LHCN-M2 (cell line): ENCODE data around the gene CPLX4. TPM values are rescaled to one million over a fixed set of nuclear protein-coding genes. Genes with fewer than 3 reads are reported as not detected.

Experiments
- DNase-seq: peaks from one replicate; pipeline ENCODE4 v3.0.0-alpha.2; 2012; ENCODE audit warnings: low read depth
- polyA plus RNA-seq: library from polyadenylated mRNA; unstranded; fragments of >200 nt; gene quantifications from one replicate; pipeline ENCODE4 v1.2.1, GENCODE V29; 2012; ENCODE audit warnings: missing spikeins
- total RNA-seq: library from RNA; depleted of rRNA; stranded (reverse); fragments of >200 nt; gene quantifications from 2 replicates; pipeline ENCODE4 v1.2.3, GENCODE V29; 2014; rRNA removed

The CPLX4 gene, protein sequence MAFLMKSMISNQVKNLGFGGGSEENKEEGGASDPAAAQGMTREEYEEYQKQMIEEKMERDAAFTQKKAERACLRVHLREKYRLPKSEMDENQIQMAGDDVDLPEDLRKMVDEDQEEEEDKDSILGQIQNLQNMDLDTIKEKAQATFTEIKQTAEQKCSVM
- total RNA-seq, result not detected in 2 replicates
- polyA plus RNA-seq, result 0.04 TPM

DNA sequence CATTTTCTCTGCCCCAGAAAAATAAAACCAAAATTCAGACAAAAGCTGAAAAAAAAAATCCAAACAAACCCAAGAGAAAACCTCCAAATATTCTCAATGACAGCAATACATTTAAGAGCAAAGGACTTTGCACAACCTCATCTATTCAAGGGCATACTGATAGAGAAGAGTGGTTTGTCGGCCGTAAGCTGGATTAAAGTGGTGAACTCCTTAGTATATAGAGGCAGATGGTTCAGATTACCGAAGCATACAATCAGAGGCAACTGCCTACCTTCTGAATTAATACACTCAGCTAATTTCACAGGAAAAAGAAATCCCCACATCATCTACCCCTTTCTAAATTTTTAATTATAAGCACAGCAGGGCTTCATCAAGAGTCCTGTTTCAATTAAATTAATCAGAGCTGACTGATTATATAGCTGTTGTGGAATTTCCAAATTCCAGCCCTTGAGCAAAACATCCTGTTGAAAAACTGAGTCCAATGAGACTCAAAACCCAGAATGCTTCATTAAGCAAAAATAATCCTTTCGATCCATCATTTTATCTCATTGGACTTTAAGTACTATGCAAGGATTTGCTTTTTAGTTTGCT lies at the start of gene CPLX4:
Gene CPLX4 (minus strand): TSS at position 190 of the 591 bp plus-strand sequence. CDS start 187 bp downstream, at position 3.
- DNase-seq, result no peak

DNA sequence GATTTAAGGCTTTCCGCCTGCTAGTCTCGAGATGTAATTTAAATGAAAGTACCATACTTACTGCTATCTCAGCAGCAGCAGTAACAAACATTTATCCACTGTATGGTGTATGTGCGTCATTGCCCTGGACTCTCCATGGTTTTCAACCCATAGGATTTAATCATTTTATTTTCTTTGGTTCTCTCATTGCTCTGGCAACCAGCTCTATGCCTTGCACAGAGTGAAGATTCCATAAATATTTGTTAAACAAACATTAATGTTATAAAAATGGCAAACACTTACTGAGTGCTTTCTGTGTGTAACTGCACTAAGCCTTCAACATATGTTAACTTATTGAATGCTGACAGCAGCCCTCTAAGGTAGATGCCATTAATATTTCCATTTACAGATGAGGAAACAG lies 41.9 kb upstream of the CPLX4 start:
- no peak for DNase-seq

DNA sequence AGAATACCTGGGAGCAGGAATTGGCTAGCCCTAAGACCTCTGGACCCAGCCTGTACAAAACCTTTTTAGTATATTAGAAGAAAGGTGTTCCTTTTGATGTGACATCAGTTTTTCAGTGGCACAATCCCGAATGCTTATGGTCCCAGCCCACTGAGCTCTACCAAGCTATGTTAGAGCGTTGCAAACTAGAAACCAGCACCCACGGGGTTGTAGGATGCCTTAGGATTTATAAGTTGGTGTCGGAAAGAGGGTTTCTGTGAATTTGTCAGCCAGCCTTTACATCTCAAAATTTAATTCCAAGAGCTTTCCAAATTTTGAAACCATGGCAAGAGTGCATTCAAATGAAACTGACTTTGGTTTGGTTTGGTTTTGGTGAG lies 41.1 kb upstream of the CPLX4 start:
- no peak for DNase-seq

DNA sequence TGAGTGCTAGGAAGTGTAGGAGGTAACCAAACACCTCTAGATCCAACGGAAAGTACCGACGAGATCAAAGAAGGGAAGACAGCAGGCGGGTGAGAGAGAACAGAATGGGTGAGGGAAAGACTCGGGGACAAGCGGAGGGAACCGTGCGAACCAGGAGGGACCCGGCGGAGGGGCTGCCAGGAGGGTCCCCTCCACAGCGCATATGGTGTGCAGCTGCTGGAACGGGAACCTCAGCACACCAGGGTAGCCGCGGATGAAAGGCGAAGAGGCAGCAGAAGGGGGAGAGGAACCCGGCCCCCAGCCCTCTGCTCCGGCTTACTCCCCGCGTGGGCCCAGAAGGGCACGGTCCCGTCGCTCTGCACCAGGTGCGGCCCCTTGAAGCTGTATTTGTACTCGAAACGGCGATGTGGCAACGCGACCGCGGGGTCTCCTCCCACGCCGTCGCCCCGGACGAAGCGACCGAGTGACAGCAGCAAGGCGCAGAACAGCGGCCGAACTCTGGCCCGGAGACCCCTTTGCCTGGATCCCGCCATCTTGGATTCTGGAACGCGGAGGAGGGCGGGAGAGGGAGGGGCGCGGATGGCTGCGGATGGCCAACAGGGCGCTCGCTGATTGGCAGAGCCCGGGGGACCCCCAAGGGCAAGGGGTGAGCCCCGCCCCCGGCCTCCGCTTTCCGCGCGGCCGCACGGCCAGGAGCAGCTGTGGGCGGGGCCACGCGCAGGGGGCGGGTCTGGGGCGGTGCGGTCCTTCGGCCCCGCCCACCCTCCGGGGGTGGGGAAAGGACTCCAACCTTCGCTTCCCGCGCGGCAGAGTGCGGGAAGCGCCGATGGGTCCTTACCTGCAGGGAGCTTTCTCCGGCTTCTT lies 40.5 kb upstream of the CPLX4 start, which contains the start of gene LMAN1:
Gene LMAN1 (minus strand): TSS at position 554 of the 864 bp plus-strand sequence. CDS start 21 bp downstream, at position 533.
- DNase-seq, result peak; percentile 91

DNA sequence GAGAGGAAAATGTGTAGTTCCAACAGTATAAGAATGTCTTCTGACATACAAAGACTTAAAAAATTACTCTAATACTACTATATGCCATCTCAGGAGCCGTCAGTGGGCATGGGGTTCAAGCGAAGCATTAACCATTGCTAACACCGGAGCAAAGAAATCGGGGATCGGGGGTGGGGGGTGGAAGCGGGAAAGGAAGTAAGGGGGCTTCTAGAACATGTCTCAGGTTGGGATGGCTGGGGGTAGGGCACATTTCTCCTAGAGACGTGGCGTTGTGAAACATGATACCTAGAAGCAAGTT lies 39.9 kb upstream of the CPLX4 start:
- peak; percentile 41 for DNase-seq

DNA sequence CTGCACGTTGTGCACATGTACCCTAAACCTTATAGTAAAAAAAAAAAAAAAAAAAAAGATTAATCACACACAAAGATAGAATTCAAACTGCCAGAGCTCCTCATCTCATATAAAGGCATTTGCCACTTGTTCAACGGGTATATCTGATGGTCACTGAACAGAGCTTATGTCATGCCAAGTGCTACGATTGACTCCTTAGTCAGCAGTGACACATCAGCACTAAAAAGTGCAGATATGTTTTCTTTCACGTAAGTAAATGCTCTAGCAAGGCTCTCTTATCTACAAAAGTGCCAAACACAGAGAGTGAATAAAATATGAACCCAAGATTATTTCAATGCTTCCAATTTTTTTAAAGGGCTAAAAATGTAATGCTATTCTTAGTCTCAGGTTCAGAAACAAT lies 39.5 kb upstream of the CPLX4 start:
- peak; percentile 74 for DNase-seq

DNA sequence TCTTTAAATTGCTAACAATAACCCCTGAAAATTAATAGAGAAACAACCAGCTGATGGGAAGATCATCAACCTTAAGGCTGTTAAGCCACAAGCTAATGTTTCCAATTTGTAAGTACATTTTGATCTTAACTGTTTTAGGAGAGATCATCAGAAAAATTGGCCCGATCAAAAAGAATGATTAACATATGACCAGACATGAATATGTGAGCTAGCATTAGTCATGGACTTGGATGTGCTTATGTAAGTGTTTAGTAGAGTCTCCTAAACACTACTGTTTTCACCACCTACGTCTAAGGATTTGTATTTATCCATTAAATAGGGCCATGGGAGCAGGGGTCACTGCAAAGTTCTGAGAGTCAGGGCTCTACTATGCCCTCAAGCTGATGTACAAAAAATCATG lies 36.3 kb upstream of the CPLX4 start:
- DNase-seq, result no peak

DNA sequence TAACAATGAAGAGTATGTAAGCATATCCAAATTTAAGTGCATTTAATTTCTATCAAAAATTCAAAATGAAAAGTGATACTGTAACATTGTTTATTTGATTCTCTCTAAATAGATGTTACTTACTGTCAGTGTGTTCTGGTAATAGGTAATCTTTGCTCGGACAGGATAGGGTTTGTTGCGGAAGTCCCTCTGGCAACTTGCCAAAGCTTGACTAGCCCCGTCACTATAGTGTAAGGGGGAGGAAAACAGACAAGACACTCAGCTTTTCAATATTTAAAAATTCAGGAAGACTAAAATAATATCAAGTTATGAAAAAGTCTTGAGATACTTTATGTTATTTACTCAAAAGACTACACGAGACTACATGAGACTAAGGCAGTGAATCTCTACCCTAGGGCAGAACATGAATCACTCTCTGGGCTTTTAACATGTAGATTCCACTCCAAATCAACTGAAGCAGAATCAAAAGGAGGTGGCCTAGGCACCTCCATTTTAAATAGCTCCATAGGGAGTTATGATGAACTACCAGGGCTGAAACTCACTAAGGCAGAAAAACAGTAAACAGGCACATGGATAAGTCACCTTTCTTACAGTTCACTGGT lies 34.7 kb upstream of the CPLX4 start:
- DNase-seq, result no peak

DNA sequence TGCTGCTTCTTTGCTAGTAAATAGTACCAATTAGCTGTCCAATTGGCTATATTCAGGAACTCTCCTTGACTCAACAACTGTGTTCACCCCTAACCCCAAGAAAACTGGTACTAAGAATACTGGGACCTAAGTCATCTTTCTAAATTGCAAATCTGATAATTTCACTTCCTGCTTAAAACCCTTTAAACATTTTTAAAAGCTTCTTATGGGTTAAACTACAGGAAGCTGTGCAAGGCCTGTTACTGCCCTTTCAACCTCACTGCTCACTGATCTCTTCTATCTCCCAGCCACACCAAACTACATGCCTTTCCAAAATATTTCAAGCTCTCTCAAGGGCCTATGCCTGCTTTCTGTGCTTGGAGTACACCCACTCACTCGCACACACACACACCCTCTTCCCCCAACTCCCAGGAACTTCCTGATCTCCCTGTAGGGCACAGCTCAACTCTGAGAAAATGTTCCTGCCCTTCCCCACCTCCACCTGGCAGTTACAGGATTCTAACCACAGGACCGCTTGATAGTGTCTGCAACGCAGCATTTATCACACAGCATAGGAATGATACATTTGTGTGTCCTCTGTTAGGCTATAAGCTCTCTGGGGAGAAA lies 33.9 kb upstream of the CPLX4 start:
- no peak for DNase-seq

DNA sequence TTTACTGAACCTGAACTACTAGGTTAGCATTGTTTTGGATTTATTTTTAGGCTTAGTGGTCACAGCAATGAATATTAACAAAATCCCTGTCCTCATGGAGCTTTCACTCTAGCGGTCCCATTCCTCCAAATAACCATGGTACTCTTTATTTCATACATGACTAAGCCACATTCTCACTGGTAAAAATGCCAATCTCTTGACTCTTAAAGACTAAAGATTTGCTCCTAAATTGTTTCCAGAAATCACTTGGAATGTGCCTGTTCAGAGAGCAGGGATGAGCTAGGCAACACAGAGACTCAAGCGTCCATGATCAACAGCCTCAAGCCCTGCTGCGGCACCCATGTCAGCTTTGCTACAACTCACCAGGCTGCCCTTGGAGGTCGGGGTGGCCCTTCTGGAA lies 27.1 kb upstream of the CPLX4 start:
- DNase-seq, result peak; percentile 6

DNA sequence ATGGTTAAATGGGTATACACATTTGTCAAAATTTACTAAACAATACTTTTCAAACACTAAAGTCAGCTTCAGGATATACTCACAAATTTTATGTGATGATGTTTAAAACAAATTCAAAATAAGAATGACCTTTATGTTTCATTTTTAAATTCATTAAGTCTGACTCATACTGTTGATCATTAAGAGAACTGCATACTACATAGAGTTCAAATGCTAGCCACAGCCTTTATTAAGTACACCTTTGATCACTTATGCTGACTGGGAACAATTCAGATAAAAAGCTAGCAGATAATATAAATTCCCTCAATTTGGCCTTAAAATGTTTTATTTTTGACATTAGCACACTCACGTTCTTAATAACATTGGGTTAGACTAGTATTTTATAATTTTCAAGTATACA lies 26.5 kb upstream of the CPLX4 start:
- no peak for DNase-seq

DNA sequence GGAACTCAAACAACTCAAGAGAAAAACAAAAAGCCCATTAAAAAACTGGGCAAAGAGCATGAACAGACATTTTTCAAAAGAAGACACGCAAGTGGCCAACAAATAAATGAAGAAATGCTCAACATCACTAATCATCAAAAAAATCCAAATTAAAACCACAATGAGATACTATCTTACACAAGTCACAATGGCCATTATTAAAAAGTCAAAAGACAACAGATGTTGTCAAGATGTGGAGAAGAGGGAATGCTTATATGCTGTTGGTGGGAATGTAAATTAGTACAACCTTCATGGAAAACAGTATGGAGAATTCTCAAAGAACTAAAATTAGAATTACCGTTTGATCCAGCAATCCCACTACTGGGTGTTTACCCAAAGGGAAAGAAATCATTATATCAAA lies 25.5 kb upstream of the CPLX4 start:
- no peak for DNase-seq

DNA sequence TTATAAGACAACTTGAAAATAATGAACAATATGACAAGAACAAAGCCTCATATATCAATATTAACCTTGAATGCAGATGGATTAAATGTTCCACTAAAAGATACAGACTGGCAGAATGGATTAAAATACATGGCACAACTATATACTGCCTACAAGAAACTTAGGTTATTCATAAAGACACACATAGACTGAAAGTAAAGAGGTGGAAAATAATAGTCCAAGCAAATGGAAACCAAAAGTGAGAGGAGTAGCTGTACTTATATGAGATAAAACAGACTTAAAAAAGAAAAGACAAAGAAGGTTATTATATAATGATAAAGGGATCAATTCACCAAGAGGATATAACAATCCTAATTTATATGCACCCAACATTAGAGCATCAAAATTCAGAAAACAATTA lies 22.4 kb upstream of the CPLX4 start:
- DNase-seq, result no peak

DNA sequence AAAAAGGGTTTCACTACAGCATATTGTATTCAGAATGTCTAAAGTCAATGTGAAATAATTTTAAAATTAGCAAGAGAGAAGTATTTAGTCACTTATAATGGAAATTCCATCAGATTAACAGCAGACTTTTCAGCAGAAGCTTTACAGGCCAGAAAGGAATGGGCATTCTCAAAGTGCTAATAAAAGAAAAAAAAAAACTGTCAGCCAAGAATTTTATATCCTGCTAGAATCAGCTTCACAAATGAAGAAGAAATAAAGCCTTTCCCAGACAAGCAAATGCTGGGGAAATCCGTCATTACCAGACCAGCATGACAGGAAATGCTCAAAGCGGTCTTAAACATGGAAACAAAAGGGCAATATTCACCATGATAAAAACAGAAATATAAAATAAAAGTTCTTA lies 21.9 kb upstream of the CPLX4 start:
- no peak for DNase-seq

DNA sequence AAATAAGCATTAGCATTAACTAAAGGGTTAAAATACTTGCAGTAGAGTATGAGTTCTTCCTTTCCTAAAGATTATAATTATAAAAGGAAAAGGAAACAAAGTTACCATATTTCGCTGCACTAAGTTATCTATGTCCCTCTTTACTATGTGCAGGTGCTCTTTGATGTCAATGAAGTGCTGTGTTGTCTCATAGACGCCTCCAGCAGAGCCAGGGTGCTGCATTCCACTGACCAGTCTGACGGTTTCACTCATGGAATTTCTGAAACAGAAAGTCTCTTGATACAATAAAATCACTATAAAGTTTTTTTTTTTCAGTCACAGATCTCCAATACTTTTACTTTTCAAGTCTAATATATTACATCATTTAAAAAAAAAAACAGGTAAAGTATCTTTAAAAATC lies 14.5 kb upstream of the CPLX4 start:
- DNase-seq, result no peak

DNA sequence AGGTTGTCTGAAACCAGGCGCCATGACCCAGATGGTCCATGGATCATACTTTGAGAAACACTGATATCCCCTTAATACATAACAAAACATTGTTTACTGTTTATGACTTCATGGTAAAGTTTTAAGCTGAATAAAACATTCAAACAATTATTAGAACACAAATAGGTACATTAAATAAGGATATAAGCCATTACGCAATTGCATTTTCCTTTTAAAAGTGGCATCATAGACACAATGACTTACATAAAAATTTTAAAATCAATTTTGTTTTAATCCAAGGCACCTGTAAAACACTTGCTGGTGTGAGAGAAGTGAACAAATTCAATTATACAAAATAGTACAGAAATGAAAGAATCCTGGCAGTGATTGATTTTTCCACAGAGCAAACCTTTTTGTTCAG lies 10.2 kb upstream of the CPLX4 start:
- no peak for DNase-seq

DNA sequence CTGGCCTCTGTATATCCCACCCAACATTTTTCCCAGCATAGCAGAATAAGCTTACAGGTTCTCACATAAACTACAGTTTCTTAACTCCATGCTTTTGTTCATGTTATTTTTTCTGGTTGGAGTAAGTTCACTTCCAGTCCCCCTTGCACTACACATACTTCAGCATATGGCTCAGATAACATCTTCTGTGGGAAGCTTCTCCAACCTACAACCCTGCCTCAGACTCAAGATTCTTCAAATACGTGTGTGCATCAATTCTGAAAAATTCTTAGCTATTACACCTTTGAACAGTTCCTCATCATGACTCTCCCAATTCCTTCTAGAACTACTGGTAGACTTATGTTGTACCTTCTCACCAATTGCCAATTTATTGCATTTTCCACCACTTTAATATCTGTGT lies 7.5 kb upstream of the CPLX4 start:
- no peak for DNase-seq

DNA sequence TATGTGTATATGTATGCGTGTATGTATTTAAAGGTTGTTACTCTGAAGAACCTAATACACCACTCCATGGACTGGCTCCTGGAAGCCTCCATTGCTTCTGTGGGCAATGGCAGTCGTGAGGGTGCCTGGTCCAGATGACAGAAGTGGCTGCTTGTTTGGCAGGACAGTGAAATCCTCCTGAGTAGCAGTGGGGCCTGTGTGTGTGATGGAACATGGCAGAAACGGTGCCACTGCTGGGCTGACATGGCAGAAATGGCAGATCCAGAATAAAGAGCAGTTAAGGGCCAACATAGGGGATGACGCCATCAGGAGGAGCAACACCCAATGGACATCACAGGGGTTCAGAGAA lies 6.1 kb upstream of the CPLX4 start:
- no peak for DNase-seq

DNA sequence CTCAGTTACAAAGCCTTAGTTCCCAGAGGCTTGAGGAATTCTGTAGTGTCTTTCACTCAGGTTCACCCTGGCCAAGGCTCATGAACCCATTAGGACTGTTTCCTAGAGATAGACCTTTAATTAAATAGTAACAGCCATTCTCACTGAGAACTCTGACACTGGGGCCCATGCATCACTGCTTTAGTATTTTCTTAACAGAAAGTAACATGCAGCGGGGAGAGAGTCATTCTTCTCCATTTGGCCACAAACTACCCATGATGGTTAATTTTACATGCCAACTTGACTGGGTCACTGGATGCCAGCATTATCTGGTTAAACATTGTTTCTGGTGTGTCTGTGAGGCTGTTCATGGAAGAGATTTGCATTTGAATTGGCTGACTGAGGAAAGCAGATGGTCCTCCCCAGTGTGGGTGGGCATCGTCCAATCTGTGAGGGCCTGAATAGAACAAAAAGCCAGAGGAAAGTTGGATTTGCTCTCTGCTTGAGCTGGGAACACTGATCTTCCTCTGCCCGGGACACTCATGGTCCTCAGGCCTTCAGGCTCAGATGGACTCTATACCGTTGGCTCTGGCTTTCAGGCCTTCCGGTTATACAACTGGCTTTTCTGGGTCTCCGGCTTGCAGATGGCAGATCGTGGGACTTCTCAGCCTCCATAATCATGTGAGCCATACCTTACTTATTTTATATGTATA lies 5.6 kb upstream of the CPLX4 start:
- DNase-seq, result peak; percentile 81

DNA sequence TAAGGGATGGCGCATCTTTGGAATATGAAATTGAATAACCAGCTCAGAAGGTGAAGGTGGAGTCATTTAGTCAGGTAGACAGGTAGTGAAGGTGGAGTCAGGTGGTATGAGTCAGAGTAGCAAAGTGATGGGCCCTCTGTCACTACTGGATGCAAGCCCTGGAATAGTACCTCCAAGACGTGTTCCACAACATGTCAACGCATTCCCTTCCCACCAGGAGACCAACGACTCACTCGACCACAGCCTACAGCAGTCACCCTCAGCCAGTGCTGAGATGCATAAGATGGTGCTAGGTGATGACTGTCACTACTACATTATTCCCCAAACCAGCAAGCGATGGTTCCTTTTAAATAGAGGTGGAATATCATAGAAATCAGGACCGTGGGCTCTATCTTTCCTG lies 6.8 kb downstream of the CPLX4 start:
- peak; percentile 26 for DNase-seq

DNA sequence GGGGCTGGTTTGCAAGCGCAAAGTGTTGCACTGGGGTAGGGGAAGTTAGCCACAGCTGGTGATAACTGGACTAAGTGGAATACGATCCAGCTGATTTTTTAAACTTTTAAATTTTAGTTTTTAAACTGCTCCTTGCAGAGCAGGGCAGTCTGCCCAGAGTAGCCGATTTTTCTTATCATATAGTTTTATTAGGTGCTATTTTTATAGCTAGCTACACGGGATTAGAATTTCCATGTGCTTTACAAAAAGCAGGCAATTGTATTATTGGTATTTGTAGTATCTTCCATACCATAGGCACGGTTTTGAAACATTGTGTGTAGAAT lies 9.6 kb downstream of the CPLX4 start:
- DNase-seq, result no peak
